Neural cell (in vitro differentiated cells): ENCODE data around the gene TMC3. TPM values are rescaled to one million over a fixed set of nuclear protein-coding genes. Genes with fewer than 3 reads are reported as not detected.

Experiments
- H2AFZ ChIP-seq: fragments of 200-600, 300-800 bp; sonication (generic), shearing (Covaris generic); 2 replicates; pipeline ENCODE4 v1.6.0; 2014; ENCODE audit warnings: low read depth, mild to moderate bottlenecking, antibody characterized with exemption, low read length, moderate library complexity
- H3F3A ChIP-seq: fragments of 200-600 bp; shearing (Covaris generic); 2 replicates; pipeline ENCODE4 v1.6.1; 2016; ENCODE audit warnings: mild to moderate bottlenecking, moderate library complexity, mixed read lengths, antibody characterized with exemption, low read length; ENCODE audit not compliant: insufficient read depth, poor library complexity, severe bottlenecking
- H3K27ac ChIP-seq: fragments of 200-600, 300-800 bp; sonication (generic), shearing (Covaris generic); 2 replicates; pipeline ENCODE4 v1.5.1; 2014; ENCODE audit warnings: mild to moderate bottlenecking, low read length, moderate library complexity
- H3K27me3 ChIP-seq: fragments of 300-800, 200-600 bp; sonication (generic), shearing (Covaris generic); 2 replicates; pipeline ENCODE4 v1.6.0; 2014; ENCODE audit warnings: mild to moderate bottlenecking, low read depth, low read length, moderate library complexity; ENCODE audit not compliant: insufficient read depth
- H3K36me3 ChIP-seq: fragments of 300-800, 200-600 bp; sonication (generic), shearing (Covaris generic); 2 replicates; pipeline ENCODE4 v1.5.1; 2014; ENCODE audit warnings: mild to moderate bottlenecking, antibody characterized with exemption, low read length, moderate library complexity; ENCODE audit not compliant: insufficient read depth
- H3K4me2 ChIP-seq: fragments of 300-800, 200-600 bp; sonication (generic), shearing (Covaris generic); 2 replicates; pipeline ENCODE4 v1.6.0; 2014; ENCODE audit warnings: mild to moderate bottlenecking, low read length
- H3K4me3 ChIP-seq: fragments of 300-800, 200-600 bp; sonication (generic), shearing (Covaris generic); 2 replicates; pipeline ENCODE4 v1.5.1; 2014; ENCODE audit warnings: mild to moderate bottlenecking, low read length, moderate library complexity
- H3K79me2 ChIP-seq: fragments of 200-600 bp; shearing (Covaris generic); replicated peaks from 2 replicates; pipeline ENCODE4 v1.6.0; 2014; ENCODE audit warnings: mild to moderate bottlenecking, low read length, moderate library complexity; ENCODE audit not compliant: insufficient read depth
- H3K9ac ChIP-seq: fragments of 300-800, 200-600 bp; sonication (generic), shearing (Covaris generic); 2 replicates; pipeline ENCODE4 v1.6.1; 2016; ENCODE audit warnings: mild to moderate bottlenecking, low read length, mixed read lengths
- H3K9me2 ChIP-seq: fragments of 200-600 bp; shearing (Covaris generic); 2 replicates; pipeline ENCODE4 v1.6.1; 2016; ENCODE audit warnings: mild to moderate bottlenecking, low read length, mixed read lengths; ENCODE audit not compliant: insufficient read depth
- H3K9me3 ChIP-seq: fragments of 200-600, 300-800 bp; sonication (generic), shearing (Covaris generic); 2 replicates; pipeline ENCODE4 v1.6.1; 2016; ENCODE audit warnings: mild to moderate bottlenecking, mixed run types, low read length, moderate library complexity, mixed read lengths
- H4K20me1 ChIP-seq: fragments of 200-600 bp; shearing (Covaris generic); 2 replicates; pipeline ENCODE4 v1.6.1; 2016; ENCODE audit warnings: mild to moderate bottlenecking, mixed run types; ENCODE audit not compliant: insufficient read depth
- EP300 ChIP-seq: fragments of 450-650 bp; conservative IDR thresholded peaks from 2 replicates; pipeline ENCODE4 v1.6.1; 2014; ENCODE audit warnings: antibody characterized with exemption, mild to moderate bottlenecking, moderate library complexity; ENCODE audit not compliant: poor library complexity, severe bottlenecking
- EZH2 ChIP-seq: fragments of 200-600, 300-800 bp; shearing (Covaris generic), sonication (generic); IDR thresholded peaks from 2 replicates; pipeline ENCODE4 v1.6.1; 2014; ENCODE audit warnings: antibody characterized with exemption, low read length, borderline replicate concordance, mild to moderate bottlenecking; ENCODE audit not compliant: insufficient read depth, poor library complexity, severe bottlenecking
- MXI1 ChIP-seq: fragments of 450-650 bp; conservative IDR thresholded peaks from 2 replicates; pipeline ENCODE4 v1.6.1; 2014; ENCODE audit warnings: antibody characterized with exemption, mild to moderate bottlenecking; ENCODE audit not compliant: poor library complexity, severe bottlenecking
- POLR2AphosphoS5 ChIP-seq: IDR thresholded peaks from 2 replicates; pipeline ENCODE4 v1.6.1; 2012
- RAD21 ChIP-seq: fragments of 450-650 bp; conservative IDR thresholded peaks from 2 replicates; pipeline ENCODE4 v1.6.1; 2014; ENCODE audit warnings: antibody characterized with exemption, mild to moderate bottlenecking, moderate library complexity
- SMC3 ChIP-seq: fragments of 450-650 bp; conservative IDR thresholded peaks from 2 replicates; pipeline ENCODE4 v1.6.1; 2014; ENCODE audit warnings: antibody characterized with exemption, mild to moderate bottlenecking, moderate library complexity; ENCODE audit not compliant: poor library complexity
- TAF1 ChIP-seq: IDR thresholded peaks from 2 replicates; pipeline ENCODE4 v1.6.1; 2012; ENCODE audit warnings: low read depth
- polyA plus RNA-seq: library from polyadenylated mRNA; depleted of rRNA; stranded (reverse); fragments of >200 nt; gene quantifications from 2 replicates; pipeline ENCODE4 v1.2.3, GENCODE V29; 2014
- TF ChIP-seq, protein P1 (sequence below): IDR thresholded peaks from 2 replicates; pipeline ENCODE4 v1.6.1; 2012; ENCODE audit warnings: borderline replicate concordance
- TF ChIP-seq, protein P2 (sequence below): fragments of 450-650 bp; IDR thresholded peaks from 2 replicates; pipeline ENCODE4 v1.5.1; 2014; ENCODE audit warnings: antibody characterized with exemption, mild to moderate bottlenecking, moderate library complexity; ENCODE audit not compliant: poor library complexity, severe bottlenecking

Gene TMC3
- polyA plus RNA-seq, 1 donor from 2014 or later: not detected

DNA sequence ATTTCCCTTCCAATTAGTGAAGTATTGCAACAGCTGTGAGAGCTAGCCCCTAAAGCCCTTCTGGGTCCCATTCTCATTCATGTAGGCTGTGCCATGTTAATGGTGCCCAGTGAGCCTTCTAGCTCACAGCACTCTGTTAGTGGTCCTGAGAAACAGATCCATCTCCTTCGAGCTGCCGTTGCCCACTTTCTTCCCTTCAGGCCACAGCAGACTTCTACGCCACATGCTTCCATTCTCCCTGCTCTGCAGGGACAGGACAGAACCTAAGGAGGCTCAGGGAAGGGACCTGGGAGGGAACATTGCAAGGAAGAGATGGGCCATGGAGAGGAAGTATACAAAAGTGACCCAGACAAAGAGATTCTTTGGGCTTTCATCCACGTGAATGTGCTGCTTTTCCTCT, 38.4 kb downstream of the TMC3 start:
- Histone ChIP-seq H3K27me3 (no peaks in the 10 kb centered on the region), H3K9ac (no peak overlapping the region), H3K4me3 (no peak overlapping the region), H4K20me1 (no peaks in the 10 kb centered on the region), H3K9me2 (no peaks in the 10 kb centered on the region), H3K9me3 (no peaks in the 10 kb centered on the region), H3K79me2 (no peaks in the 10 kb centered on the region), H3K27ac (no peak overlapping the region), H2AFZ (no peak overlapping the region), H3K36me3 (no peaks in the 10 kb centered on the region), H3K4me2 (no peak overlapping the region), H3F3A (no peaks in the 10 kb centered on the region)
- TF ChIP-seq, protein P1, sequence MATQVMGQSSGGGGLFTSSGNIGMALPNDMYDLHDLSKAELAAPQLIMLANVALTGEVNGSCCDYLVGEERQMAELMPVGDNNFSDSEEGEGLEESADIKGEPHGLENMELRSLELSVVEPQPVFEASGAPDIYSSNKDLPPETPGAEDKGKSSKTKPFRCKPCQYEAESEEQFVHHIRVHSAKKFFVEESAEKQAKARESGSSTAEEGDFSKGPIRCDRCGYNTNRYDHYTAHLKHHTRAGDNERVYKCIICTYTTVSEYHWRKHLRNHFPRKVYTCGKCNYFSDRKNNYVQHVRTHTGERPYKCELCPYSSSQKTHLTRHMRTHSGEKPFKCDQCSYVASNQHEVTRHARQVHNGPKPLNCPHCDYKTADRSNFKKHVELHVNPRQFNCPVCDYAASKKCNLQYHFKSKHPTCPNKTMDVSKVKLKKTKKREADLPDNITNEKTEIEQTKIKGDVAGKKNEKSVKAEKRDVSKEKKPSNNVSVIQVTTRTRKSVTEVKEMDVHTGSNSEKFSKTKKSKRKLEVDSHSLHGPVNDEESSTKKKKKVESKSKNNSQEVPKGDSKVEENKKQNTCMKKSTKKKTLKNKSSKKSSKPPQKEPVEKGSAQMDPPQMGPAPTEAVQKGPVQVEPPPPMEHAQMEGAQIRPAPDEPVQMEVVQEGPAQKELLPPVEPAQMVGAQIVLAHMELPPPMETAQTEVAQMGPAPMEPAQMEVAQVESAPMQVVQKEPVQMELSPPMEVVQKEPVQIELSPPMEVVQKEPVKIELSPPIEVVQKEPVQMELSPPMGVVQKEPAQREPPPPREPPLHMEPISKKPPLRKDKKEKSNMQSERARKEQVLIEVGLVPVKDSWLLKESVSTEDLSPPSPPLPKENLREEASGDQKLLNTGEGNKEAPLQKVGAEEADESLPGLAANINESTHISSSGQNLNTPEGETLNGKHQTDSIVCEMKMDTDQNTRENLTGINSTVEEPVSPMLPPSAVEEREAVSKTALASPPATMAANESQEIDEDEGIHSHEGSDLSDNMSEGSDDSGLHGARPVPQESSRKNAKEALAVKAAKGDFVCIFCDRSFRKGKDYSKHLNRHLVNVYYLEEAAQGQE: no peak
- TF ChIP-seq MXI1 (no peak), SMC3 (no peak), EP300 (no peak), EZH2 (no peak), POLR2AphosphoS5 (no peak), TAF1 (no peak), RAD21 (no peak)
- TF ChIP-seq, protein P2, sequence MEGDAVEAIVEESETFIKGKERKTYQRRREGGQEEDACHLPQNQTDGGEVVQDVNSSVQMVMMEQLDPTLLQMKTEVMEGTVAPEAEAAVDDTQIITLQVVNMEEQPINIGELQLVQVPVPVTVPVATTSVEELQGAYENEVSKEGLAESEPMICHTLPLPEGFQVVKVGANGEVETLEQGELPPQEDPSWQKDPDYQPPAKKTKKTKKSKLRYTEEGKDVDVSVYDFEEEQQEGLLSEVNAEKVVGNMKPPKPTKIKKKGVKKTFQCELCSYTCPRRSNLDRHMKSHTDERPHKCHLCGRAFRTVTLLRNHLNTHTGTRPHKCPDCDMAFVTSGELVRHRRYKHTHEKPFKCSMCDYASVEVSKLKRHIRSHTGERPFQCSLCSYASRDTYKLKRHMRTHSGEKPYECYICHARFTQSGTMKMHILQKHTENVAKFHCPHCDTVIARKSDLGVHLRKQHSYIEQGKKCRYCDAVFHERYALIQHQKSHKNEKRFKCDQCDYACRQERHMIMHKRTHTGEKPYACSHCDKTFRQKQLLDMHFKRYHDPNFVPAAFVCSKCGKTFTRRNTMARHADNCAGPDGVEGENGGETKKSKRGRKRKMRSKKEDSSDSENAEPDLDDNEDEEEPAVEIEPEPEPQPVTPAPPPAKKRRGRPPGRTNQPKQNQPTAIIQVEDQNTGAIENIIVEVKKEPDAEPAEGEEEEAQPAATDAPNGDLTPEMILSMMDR: no peak

GRCh38 chr15:81334768-81335435, 39.1 kb downstream of the TMC3 start:
- Histone ChIP-seq H3K9me3 (no peaks in the 10 kb centered on the region), H3K9me2 (no peaks in the 10 kb centered on the region), H2AFZ (no peak overlapping the region), H3K27me3 (no peaks in the 10 kb centered on the region), H3K36me3 (no peaks in the 10 kb centered on the region), H4K20me1 (no peaks in the 10 kb centered on the region), H3K79me2 (no peaks in the 10 kb centered on the region), H3K4me3 (no peak overlapping the region), H3F3A (no peaks in the 10 kb centered on the region), H3K27ac (no peak overlapping the region), H3K4me2 (no peak overlapping the region), H3K9ac (no peak overlapping the region)
- TF ChIP-seq, protein P1: no peak
- TF ChIP-seq RAD21 (no peak), TAF1 (no peak), POLR2AphosphoS5 (no peak), SMC3 (no peak), MXI1 (no peak), EP300 (no peak), EZH2 (no peak)
- TF ChIP-seq, protein P2: no peak
